Hepatocyte (in vitro differentiated cells): ENCODE results near the gene EXOC7. TPM values are rescaled to one million over a fixed set of nuclear protein-coding genes. Genes with fewer than 3 reads are reported as not detected.

Experiments used
- DNase-seq: peaks from one replicate; pipeline ENCODE4 v3.0.0-alpha.2; 2016; ENCODE audit warnings: low spot score
- H2AFZ ChIP-seq: fragments of 200-600 bp; sonication (generic); 2 replicates; pipeline ENCODE4 v1.6.0; 2016; ENCODE audit warnings: antibody characterized with exemption, mild to moderate bottlenecking
- H3K27ac ChIP-seq: fragments of 200-600 bp; sonication (generic); 2 replicates; pipeline ENCODE4 v1.5.1; 2016; ENCODE audit warnings: mild to moderate bottlenecking
- H3K27me3 ChIP-seq: fragments of 200-600 bp; sonication (generic); 2 replicates; pipeline ENCODE4 v1.6.1; 2016
- H3K36me3 ChIP-seq: fragments of 200-600 bp; sonication (generic); replicated peaks from 2 replicates; pipeline ENCODE4 v1.5.1; 2016; ENCODE audit warnings: low read depth; ENCODE audit not compliant: insufficient read depth
- H3K4me1 ChIP-seq: fragments of 200-600 bp; sonication (generic); 2 replicates; pipeline ENCODE4 v1.5.1; 2016; ENCODE audit warnings: mild to moderate bottlenecking, moderate library complexity; ENCODE audit not compliant: insufficient read depth
- H3K4me2 ChIP-seq: fragments of 200-600 bp; sonication (generic); 2 replicates; pipeline ENCODE4 v1.6.0; 2016
- H3K4me3 ChIP-seq: fragments of 200-600 bp; sonication (generic); 2 replicates; pipeline ENCODE4 v1.5.1; 2016; ENCODE audit warnings: mild to moderate bottlenecking
- H3K79me2 ChIP-seq: fragments of 200-600 bp; sonication (generic); 2 replicates; pipeline ENCODE4 v1.6.0; 2017; ENCODE audit warnings: mild to moderate bottlenecking
- H3K9me2 ChIP-seq: fragments of 200-600 bp; sonication (generic); replicated peaks from 2 replicates; pipeline ENCODE4 v1.6.0; 2017; ENCODE audit warnings: mild to moderate bottlenecking; ENCODE audit not compliant: insufficient read depth
- H3K9me3 ChIP-seq: fragments of 200-600 bp; sonication (generic); 2 replicates; pipeline ENCODE4 v1.5.1; 2016; ENCODE audit warnings: low read depth, mild to moderate bottlenecking
- H4K20me1 ChIP-seq: fragments of 200-600 bp; sonication (generic); 2 replicates; pipeline ENCODE4 v1.6.0; 2016; ENCODE audit warnings: mild to moderate bottlenecking; ENCODE audit not compliant: insufficient read depth, poor library complexity, severe bottlenecking
- CTCF ChIP-seq: fragments of 200-600 bp; sonication (generic); IDR thresholded peaks from 2 replicates; pipeline ENCODE4 v1.5.1; 2016; ENCODE audit warnings: antibody characterized with exemption, mild to moderate bottlenecking; ENCODE audit not compliant: poor library complexity
- EZH2 ChIP-seq: fragments of 200-600 bp; sonication (generic); IDR thresholded peaks from 2 replicates; pipeline ENCODE4 v1.6.1; 2016; ENCODE audit warnings: antibody characterized with exemption, mild to moderate bottlenecking, borderline replicate concordance
- EZH2phosphoT487 ChIP-seq: fragments of 200-600 bp; sonication (generic); IDR thresholded peaks from one replicate; pipeline ENCODE4 v1.6.1; 2018; ENCODE audit warnings: antibody characterized with exemption, mild to moderate bottlenecking, low read depth, moderate library complexity; ENCODE audit not compliant: unreplicated experiment, severe bottlenecking
- WGBS: methylation state at CpG from one replicate; pipeline ENCODE4 v1.1.6; 2016; ENCODE audit warnings: low lambda C conversion rate; ENCODE audit errors: missing lambda C conversion rate; 5-methylcytosine and 5-hydroxymethylcytosine counted together
- polyA plus RNA-seq: library from polyadenylated mRNA; unstranded; fragments of >200 nt; fragmentation: Nextera tagmentation; extraction: Ambion mirVana; gene quantifications from 2 replicates; pipeline ENCODE4 v1.2.1, GENCODE V29; 2016
- total RNA-seq: library from RNA; depleted of rRNA; stranded (reverse); fragments of >200 nt; gene quantifications from 2 replicates; pipeline ENCODE4 v1.2.3, GENCODE V29; 2014

Gene EXOC7
- total and polyA plus RNA-seq, 2 experiments from 2014 or later: 92.9 to 95.6 TPM

DNA sequence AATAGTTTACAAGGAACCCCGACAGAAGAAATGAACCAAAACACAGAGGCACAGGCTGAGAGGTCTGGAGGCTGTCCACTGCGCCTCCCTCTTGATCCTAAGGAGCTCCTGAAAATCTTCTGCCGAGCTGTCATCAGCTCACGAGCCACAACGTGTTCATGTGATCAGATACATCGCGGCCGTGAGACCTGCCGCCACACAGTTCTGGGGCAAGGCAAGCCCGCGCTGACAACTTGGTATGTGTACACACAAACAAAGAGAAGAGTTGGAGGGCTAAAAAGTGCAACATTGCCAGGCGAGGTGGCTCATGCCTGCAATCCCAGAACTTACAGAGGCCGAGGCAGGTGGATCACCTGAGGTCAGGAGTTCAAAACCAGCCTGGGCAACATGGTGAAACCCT, 7.6 kb downstream of the EXOC7 start:
- WGBS: 93% methylated on average over 13 of the region's 13 CpGs
- no peaks in the 10 kb centered on the region for H3K36me3 ChIP-seq
- H3K4me1 ChIP-seq: no peaks in the 10 kb centered on the region
- TF ChIP-seq EZH2 (no peak), EZH2phosphoT487 (no peak), CTCF (no peak)
- H3K27ac ChIP-seq: no peak overlapping the region
- no peak overlapping the region for H3K4me3 ChIP-seq
- H2AFZ ChIP-seq: no peak overlapping the region
- H3K27me3 ChIP-seq: no peaks in the 10 kb centered on the region
- DNase-seq: no peak
- H4K20me1 ChIP-seq: no peaks in the 10 kb centered on the region
- H3K4me2 ChIP-seq: no peak overlapping the region
- no peaks in the 10 kb centered on the region for H3K9me2 ChIP-seq
- H3K79me2 ChIP-seq: no peaks in the 10 kb centered on the region
- H3K9me3 ChIP-seq: no peaks in the 10 kb centered on the region

DNA sequence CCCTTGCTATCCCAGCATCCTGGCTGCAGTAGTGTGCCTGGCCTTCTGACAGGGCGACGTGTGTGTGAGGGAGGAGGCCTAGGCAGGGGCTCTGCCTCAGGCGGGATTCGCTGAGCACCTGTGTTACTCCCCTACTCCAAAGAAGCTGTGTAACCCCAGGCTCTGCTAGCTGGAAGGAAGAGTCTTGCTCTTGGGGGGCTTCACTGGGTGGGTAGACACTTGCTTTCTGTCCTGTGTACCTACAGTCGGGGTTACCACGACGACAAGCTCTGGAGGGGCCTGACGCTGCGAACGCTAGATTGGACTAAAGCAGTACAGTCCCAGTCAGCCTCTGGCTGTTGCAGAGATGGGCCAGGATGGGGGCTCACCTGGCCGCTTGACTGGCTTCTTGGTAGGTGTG, 9.5 kb downstream of the EXOC7 start:
- Histone ChIP-seq H3K9me2 (no peaks in the 10 kb centered on the region), H3K79me2 (no peaks in the 10 kb centered on the region), H4K20me1 (no peaks in the 10 kb centered on the region), H3K9me3 (no peaks in the 10 kb centered on the region), H3K4me2 (no peak overlapping the region), H3K36me3 (no peaks in the 10 kb centered on the region), H2AFZ (no peak overlapping the region), H3K4me1 (no peaks in the 10 kb centered on the region), H3K4me3 (no peak overlapping the region), H3K27ac (no peak overlapping the region), H3K27me3 (no peaks in the 10 kb centered on the region)
- no peak for DNase-seq
- TF ChIP-seq CTCF (no peak), EZH2 (no peak), EZH2phosphoT487 (no peak)
- 92% methylated on average over 11 of the region's 11 CpGs for WGBS

DNA sequence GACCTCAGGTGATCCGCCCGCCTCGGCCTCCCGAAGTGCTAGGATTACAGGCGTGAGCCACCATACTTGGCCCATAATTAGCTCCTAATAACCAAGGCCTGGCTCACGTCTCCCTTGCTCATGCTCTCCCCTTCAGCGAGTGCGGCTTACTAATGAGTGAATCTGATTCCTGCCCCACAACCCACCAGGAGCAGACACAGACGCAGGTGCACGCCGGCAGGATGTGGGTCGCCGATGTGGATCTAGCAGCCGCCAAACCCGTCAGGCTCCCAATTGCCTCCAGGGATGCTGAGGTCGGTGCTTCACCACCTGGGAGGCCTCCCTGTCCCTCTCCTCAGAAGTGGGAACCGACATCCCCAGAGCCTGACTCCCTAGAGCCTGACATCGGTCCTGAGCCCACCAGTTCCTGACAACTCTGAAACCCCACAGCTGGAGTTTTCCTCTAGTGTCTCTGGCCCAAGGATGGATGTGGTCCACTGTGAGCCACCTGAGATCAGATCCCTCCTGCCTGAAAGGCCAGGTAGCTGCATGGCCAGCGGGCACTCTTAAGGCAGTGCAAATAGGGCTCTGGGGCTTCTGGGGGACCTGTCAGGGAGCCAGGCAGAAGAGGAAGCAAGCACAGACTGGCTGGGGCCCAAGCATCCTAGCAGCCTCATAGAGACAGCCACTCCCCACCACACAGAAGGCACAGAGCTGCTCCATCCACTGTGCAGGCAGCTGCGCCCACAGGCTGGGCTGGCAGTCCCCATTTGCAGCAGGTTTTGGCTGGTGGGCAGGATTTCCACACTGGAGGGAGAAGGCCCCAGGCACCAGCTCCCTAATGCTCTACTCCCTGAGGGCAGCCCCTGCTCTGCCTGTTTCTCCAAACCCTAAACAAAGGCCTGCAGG, 10.8 kb downstream of the EXOC7 start:
- no peaks in the 10 kb centered on the region for H4K20me1 ChIP-seq
- H3K9me2 ChIP-seq: no peaks in the 10 kb centered on the region
- H3K27ac ChIP-seq: no peak overlapping the region
- H3K4me3 ChIP-seq: no peak overlapping the region
- H3K27me3 ChIP-seq: no peaks in the 10 kb centered on the region
- H3K9me3 ChIP-seq: no peaks in the 10 kb centered on the region
- H3K36me3 ChIP-seq: no peaks in the 10 kb centered on the region
- TF ChIP-seq EZH2: no peak
- TF ChIP-seq CTCF: no peak
- no peak for TF ChIP-seq EZH2phosphoT487
- WGBS: 96% methylated on average over 20 of the region's 20 CpGs
- H2AFZ ChIP-seq: no peak overlapping the region
- no peak for DNase-seq
- H3K4me2 ChIP-seq: no peak overlapping the region
- no peaks in the 10 kb centered on the region for H3K4me1 ChIP-seq
- H3K79me2 ChIP-seq: no peaks in the 10 kb centered on the region
